Activated naive CD4-positive, alpha-beta T cell treated with anti-CD3 and anti-CD28 coated beads for 36 hours (primary cell): ENCODE results near the gene PIGN. TPM values are rescaled to one million over a fixed set of nuclear protein-coding genes. Genes with fewer than 3 reads are reported as not detected.

Experiments used
- CTCF ChIA-PET: fragments of 350-600 bp; sonication (Branson Sonifier 250); formaldehyde crosslinking; loops from one replicate; lab custom pipeline; 2021; ENCODE audit warnings: antibody characterized with exemption; lab: Charles Lee
- DNase-seq: peaks from one replicate; pipeline ENCODE4 v3.0.0-alpha.2; 2020
- H3K27ac Mint-ChIP-seq: one replicate; pipeline ENCODE4 v1.8.0; 2021; ENCODE audit warnings: mild to moderate bottlenecking, mixed read lengths
- H3K27me3 Mint-ChIP-seq: one replicate; pipeline ENCODE4 v1.8.0; 2021; ENCODE audit warnings: low read depth, mixed read lengths
- H3K36me3 Mint-ChIP-seq: one replicate; pipeline ENCODE4 v1.8.0; 2021; ENCODE audit warnings: low read depth, mixed read lengths
- H3K4me1 Mint-ChIP-seq: one replicate; pipeline ENCODE4 v1.8.0; 2021; ENCODE audit warnings: low read depth, mixed read lengths
- H3K4me3 Mint-ChIP-seq: one replicate; pipeline ENCODE4 v1.8.0; 2021; ENCODE audit warnings: mild to moderate bottlenecking, moderate library complexity, mixed read lengths
- H3K9me3 Mint-ChIP-seq: one replicate; pipeline ENCODE4 v1.8.0; 2021; ENCODE audit warnings: mixed read lengths
- intact Hi-C: fragments of 100-400 bp; cut with micrococcal nuclease; formaldehyde crosslinking; loops from one replicate; pipeline ENCODE4 v1.15.1; 2023
- total RNA-seq, 2 experiments: library from RNA; stranded (reverse); gene quantifications; one replicate each; pipeline ENCODE4 v1.2.3, GENCODE V29; 2021

Gene PIGN
- total RNA-seq, 2 experiments from 2014 or later: 21.2 to 22.6 TPM

DNA sequence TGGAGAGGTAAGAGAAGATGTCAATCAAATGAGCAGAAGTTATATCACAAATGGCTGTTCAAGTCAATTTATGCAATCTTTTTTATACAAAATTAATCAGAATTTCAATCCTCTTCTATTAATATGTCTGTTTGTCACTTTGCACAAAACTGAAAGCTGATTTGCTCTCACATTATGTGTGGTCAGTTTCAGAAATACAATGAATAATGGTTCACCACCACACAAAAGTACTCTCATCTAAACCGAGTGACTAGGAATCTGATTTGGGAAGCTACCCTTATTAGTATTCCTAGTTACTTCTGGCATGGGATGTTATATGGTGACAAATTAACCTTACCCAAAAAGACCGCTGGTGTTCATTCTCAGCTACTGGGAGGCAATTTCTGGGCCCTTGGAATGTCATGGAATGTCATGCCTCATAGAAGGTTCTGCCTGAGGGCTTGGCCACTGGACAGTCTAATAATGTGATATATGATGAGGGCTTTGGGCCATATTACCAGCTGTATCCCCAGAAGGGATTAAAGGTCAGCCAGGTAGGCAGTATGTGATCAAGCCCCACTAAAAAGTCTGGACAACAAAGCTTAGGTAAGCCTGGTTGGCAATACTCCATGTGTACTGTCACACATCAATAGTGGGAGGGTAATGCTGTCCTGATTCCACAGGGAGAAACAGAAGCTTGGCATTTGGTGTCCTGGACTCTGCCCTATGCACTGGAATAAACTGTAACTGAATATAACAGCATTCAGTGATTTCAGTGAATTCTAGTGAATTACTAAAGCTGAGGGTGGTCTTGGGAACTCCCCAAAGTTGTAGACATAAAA lies 113.2 kb downstream of the PIGN start:
- Mint-ChIP-seq H3K9me3 (no peaks in the 10 kb centered on the region), H3K4me1 (no peaks in the 10 kb centered on the region), H3K36me3 (peaks cover 17% of the 10 kb centered on the region), H3K27me3 (no peaks in the 10 kb centered on the region), H3K4me3 (no peak overlapping the region), H3K27ac (no peak overlapping the region)
- CTCF ChIA-PET: interaction anchor here (0.5 to 1.2 kb wide), 3 partner anchors 50 to 173 kb away, joined by 3 to 4 read pairs (median 4); no protein-coding TSS in a partner anchor
- intact Hi-C loops: no loop called here
- DNase-seq: no peak

DNA sequence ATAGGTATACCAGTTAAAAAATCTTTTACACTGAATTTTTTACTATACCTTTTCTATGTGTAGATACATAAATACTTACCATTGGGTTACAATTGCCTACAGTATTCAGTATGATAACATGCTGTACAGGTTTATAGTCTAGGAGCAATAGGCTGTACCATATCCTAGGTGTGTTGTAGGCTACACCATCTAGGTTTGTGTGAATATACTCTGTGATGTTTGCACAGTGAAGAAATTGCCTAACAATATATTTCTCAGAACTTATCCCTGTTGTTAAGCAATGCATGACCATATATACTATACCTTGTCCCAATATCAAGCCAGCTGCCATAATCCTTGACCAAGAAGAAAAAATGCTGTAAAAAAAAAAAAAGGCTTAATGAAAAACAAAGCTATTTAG lies 114.5 kb downstream of the PIGN start:
- Mint-ChIP-seq H3K36me3 (peaks cover 28% of the 10 kb centered on the region), H3K27ac (no peak overlapping the region), H3K27me3 (no peaks in the 10 kb centered on the region), H3K4me3 (no peak overlapping the region), H3K4me1 (no peaks in the 10 kb centered on the region), H3K9me3 (no peaks in the 10 kb centered on the region)
- intact Hi-C loops: no loop called here
- CTCF ChIA-PET: no interaction called here
- no peak for DNase-seq

DNA sequence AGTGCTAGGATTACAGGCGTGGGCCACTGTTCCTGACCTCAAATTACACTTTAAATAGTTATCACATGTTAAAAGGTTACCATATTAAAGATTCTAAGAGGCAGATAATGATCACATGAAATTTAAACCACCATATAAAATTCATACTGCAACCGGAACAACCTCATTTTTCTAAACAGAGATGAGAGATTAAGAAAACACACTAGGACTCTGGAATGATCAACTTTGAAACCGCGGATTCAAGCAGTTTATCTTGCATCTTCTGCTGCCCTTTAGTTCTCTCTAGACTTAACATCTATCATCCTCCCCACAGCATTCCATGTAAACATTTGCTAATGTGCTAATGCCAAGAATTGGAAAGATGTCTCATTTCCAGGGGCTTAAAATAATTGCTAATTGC lies 115.8 kb downstream of the PIGN start:
- no peak overlapping the region for H3K27ac Mint-ChIP-seq
- intact Hi-C loops: no loop called here
- H3K27me3 Mint-ChIP-seq: no peaks in the 10 kb centered on the region
- no peaks in the 10 kb centered on the region for H3K9me3 Mint-ChIP-seq
- DNase-seq: no peak
- H3K4me1 Mint-ChIP-seq: no peaks in the 10 kb centered on the region
- CTCF ChIA-PET: no interaction called here
- peaks cover 34% of the 10 kb centered on the region for H3K36me3 Mint-ChIP-seq
- H3K4me3 Mint-ChIP-seq: no peak overlapping the region

DNA sequence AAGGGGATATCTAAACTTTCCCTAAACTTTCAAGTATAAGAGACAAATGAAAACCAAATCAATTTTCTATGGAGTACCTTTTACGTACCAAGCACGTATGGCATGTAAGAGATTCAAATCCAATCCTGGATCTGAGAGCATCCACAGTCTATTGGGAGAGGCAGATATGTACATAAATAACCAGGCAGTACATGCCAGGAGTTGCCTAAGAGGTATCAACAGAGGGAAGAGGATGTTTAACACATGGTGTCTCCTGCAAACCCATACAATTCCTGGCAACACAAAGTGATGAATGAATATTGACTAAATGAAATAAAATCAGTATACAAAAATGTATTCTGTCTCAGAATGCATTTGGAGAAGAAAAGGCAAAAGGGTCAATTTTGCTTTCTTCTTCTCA lies 116.6 kb downstream of the PIGN start:
- no peak for DNase-seq
- no peaks in the 10 kb centered on the region for H3K27me3 Mint-ChIP-seq
- no peak overlapping the region for H3K27ac Mint-ChIP-seq
- peaks cover 36% of the 10 kb centered on the region for H3K36me3 Mint-ChIP-seq
- H3K4me3 Mint-ChIP-seq: no peak overlapping the region
- intact Hi-C loops: no loop called here
- no peaks in the 10 kb centered on the region for H3K4me1 Mint-ChIP-seq
- CTCF ChIA-PET: no interaction called here
- H3K9me3 Mint-ChIP-seq: no peaks in the 10 kb centered on the region

DNA sequence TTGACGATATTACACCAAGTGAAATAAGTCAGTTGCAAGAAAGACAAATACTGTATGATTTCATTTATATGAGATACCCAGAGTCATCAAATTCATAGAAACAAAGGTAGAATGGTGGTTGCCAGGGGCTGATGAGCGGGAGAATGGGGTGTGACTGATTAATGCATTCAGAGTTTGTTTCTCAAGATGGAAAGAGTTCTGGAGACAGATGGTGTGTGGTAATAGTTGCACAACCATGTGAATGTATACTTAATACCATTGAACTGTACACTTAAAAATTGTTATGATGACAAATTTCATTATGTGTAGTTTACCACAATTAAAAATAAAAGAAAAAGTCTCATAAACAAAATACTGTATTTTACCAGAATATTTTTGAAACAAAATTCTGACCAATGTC lies 117.3 kb downstream of the PIGN start:
- DNase-seq: no peak
- H3K9me3 Mint-ChIP-seq: no peaks in the 10 kb centered on the region
- H3K27ac Mint-ChIP-seq: no peak overlapping the region
- H3K36me3 Mint-ChIP-seq: peaks cover 40% of the 10 kb centered on the region
- no peak overlapping the region for H3K4me3 Mint-ChIP-seq
- CTCF ChIA-PET: no interaction called here
- intact Hi-C loops: no loop called here
- no peaks in the 10 kb centered on the region for H3K27me3 Mint-ChIP-seq
- H3K4me1 Mint-ChIP-seq: no peaks in the 10 kb centered on the region

DNA sequence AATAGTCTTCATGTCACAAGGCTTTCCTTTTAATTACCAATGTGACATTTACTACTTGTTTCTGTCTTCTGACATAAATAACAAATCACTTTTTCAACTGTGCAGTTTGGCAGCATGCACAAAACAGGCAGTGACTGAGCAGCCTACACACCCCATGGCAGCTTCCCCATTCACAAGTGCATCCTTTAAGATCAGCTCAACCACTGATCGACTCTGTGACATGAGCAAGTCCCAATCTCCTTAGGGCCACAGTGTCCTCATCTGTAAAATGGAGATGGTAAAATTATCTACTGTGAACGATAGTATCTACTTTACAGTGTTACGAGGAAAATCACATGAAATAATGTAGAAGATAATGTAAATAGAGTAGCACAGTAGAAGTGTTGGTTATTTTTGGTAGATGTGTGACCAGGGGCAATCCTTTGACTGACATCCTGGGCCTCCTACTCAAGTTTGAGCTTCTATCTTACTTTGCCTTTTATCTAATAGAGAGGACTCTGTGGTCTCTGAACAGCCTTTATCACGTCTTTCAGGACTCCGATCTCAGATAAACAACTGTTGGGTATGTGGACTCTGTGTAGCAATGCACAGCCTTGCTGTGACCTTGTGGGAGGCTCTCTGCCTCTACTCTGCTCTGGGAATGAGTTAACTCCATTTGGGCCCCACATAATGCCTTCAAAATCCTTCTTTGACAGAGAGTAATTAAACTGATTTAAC lies 120.6 kb downstream of the PIGN start:
- H3K9me3 Mint-ChIP-seq: peaks cover 1% of the 10 kb centered on the region
- H3K4me1 Mint-ChIP-seq: no peaks in the 10 kb centered on the region
- no peaks in the 10 kb centered on the region for H3K27me3 Mint-ChIP-seq
- peaks cover 52% of the 10 kb centered on the region for H3K36me3 Mint-ChIP-seq
- DNase-seq: no peak
- no peak overlapping the region for H3K27ac Mint-ChIP-seq
- H3K4me3 Mint-ChIP-seq: no peak overlapping the region
- CTCF ChIA-PET: no interaction called here
- intact Hi-C loops: no loop called here

DNA sequence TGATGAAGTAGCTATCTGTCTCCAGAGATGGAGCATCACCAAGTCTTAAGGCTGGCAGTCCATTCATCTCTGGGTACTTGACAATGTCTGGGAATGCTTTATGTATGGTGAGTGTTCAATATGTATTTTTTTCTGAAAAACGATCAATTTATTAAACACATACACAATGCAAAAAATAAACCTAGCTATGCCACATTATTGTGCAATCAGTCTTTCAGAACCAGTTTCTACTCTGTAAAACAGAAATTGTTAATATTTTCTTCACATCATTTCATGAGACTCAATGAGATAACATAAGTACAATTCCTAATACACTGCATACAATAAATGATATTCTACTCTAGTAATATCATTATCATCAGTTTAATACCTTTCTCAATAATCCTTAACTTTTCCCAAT lies 122.5 kb downstream of the PIGN start:
- H3K4me3 Mint-ChIP-seq: no peak overlapping the region
- H3K36me3 Mint-ChIP-seq: peaks cover 55% of the 10 kb centered on the region
- H3K4me1 Mint-ChIP-seq: no peaks in the 10 kb centered on the region
- H3K27me3 Mint-ChIP-seq: no peaks in the 10 kb centered on the region
- no peak for DNase-seq
- intact Hi-C loops: no loop called here
- CTCF ChIA-PET: no interaction called here
- peaks cover 1% of the 10 kb centered on the region for H3K9me3 Mint-ChIP-seq
- no peak overlapping the region for H3K27ac Mint-ChIP-seq

DNA sequence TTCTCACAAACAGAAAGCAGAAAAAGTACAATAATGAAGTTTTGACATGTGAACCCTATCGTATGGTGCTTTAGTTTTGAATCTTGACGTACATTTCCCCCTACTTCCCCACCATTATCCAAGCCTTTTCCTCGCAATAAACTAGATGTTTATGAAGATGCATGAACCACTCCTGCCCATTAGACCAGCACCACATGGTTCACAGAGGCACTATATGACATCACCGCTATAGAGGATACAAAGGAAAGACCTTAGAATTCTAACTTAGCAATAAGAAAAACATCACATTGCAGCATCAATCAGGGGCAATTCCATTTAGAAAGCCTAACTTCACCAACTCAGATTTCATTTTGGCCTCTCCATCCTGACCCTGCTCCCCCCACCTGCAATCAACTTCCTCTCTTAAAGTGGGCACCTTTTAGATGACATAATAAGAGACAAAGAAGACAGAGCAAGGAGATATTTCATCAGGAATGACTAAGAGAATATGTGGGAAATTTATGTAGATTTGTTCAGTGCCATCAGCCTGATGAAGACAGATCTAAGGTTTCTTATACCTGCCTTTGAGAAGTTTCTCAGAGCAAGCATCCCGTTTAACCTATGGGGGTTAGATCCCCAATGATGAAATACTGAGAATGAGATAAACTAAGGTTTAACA lies 124.9 kb downstream of the PIGN start:
- no peaks in the 10 kb centered on the region for H3K27me3 Mint-ChIP-seq
- CTCF ChIA-PET: no interaction called here

DNA sequence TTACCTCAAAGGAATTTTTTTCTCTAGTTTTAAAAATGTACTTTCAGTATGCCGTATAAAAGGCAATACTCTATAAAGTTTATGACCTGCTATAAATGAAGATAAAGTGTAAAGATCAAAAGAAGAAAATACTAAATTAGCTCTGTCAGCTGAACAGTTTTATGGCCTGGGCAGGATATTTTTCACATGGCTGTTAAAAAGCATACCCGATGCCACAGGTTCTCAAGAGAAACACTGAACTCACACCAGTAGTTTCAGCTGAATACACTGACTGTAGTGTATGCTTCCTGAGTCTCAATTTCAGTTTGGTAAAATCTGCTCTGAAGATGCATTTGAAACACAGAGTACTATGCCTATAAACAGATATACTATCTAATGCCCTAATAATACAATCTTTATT lies 126.0 kb downstream of the PIGN start:
- no peak for DNase-seq
- CTCF ChIA-PET: interaction anchor here (1.4 kb wide), 1 partner anchor 72 kb away, joined by 3 read pairs; no protein-coding TSS in a partner anchor
- Mint-ChIP-seq H3K27ac (no peak overlapping the region), H3K9me3 (peaks cover 3% of the 10 kb centered on the region), H3K4me3 (no peak overlapping the region), H3K27me3 (no peaks in the 10 kb centered on the region), H3K4me1 (no peaks in the 10 kb centered on the region), H3K36me3 (peaks cover 49% of the 10 kb centered on the region)
- intact Hi-C loops: no loop called here

More for the DNA sequence above, 124.9 kb downstream of the PIGN start:
- Mint-ChIP-seq H3K27ac (no peak overlapping the region), H3K9me3 (peaks cover 3% of the 10 kb centered on the region), H3K4me3 (no peak overlapping the region), H3K4me1 (no peaks in the 10 kb centered on the region), H3K36me3 (peaks cover 50% of the 10 kb centered on the region)
- intact Hi-C loops: no loop called here
- DNase-seq: no peak

DNA sequence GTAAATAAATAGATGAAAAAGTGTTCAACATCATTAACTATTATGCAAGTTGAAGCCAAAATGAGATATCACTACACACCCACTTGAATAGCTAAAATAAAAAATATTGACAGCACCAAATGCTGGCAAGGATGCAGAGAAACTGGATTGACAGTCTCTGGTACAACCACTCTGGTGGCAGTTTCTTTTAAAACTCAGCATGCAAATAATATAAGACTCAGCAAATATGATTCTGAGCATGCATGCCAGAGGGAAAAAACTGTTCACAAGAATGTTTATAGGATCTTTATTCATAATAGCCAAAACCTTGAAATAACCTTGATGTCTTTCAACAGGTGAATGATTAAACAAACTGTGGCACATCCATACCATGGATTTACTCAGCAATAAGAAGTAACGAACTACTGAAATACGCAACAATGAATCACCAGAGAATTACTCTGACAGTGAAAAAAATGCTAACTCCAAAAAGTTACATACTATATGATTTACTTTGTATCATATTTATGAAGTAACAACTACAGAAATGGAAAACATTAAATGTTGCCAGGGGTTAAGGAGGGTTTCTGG lies 131.8 kb downstream of the PIGN start:
- no peaks in the 10 kb centered on the region for H3K4me1 Mint-ChIP-seq
- no peak for DNase-seq
- intact Hi-C loops: no loop called here
- peaks cover 5% of the 10 kb centered on the region for H3K9me3 Mint-ChIP-seq
- H3K36me3 Mint-ChIP-seq: peaks cover 37% of the 10 kb centered on the region
- H3K27me3 Mint-ChIP-seq: no peaks in the 10 kb centered on the region
- H3K4me3 Mint-ChIP-seq: no peak overlapping the region
- CTCF ChIA-PET: interaction anchor here (0.6 kb wide), 1 partner anchor 10 kb away, joined by 4 read pairs; no protein-coding TSS in a partner anchor
- H3K27ac Mint-ChIP-seq: no peak overlapping the region

DNA sequence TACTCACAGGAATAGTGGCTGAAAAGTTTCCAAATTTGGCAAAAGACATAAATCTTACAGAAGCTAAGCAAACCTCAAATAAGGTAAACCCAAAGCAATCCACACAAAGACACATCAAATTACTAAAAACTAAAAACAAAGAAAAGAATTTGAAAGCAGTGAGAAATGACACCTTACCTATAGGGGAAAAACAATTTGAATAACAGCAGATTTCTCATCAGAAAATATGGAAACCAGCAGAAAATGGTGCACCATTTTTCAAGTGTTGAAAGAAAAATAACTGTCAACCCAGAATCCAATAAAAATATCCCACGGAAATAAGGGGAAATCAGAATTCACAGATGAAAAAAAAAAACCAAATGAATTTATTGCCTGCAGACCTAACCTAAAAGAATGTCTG lies 138.6 kb downstream of the PIGN start:
- Mint-ChIP-seq H3K27me3 (no peaks in the 10 kb centered on the region), H3K4me1 (no peaks in the 10 kb centered on the region), H3K9me3 (peaks cover 12% of the 10 kb centered on the region), H3K4me3 (no peak overlapping the region), H3K36me3 (peaks cover 30% of the 10 kb centered on the region), H3K27ac (no peak overlapping the region)
- CTCF ChIA-PET: no interaction called here
- intact Hi-C loops: no loop called here
- DNase-seq: no peak

DNA sequence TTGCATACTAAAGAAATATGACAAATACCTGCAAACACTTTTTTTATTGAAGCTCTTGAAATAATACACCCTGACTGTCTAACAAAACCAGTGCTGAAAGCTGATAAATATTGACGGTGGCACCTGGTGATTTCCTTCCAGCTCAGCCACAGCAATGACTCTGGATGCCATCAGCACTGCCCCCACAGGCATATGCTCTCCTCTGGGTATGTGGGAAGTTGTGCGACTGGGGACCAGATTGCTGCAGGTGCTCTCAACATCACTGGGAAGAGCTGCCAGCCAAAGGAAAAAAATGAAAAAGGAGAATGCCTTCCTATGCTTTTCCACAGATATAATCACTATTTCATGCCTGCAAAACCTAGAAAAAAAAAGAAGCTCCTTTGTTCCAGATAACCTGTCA lies 141.5 kb downstream of the PIGN start:
- intact Hi-C loops: no loop called here
- peaks cover 27% of the 10 kb centered on the region for H3K36me3 Mint-ChIP-seq
- peaks cover 9% of the 10 kb centered on the region for H3K9me3 Mint-ChIP-seq
- no peaks in the 10 kb centered on the region for H3K27me3 Mint-ChIP-seq
- no peak overlapping the region for H3K4me3 Mint-ChIP-seq
- no peaks in the 10 kb centered on the region for H3K4me1 Mint-ChIP-seq
- no peak overlapping the region for H3K27ac Mint-ChIP-seq
- DNase-seq: no peak
- CTCF ChIA-PET: interaction anchor here (0.7 to 0.8 kb wide), 2 partner anchors 9 to 12 kb away, joined by 3 to 4 read pairs; no protein-coding TSS in a partner anchor
